HCT116 (cell line): ENCODE data around the gene TOM1L1. TPM values are rescaled to one million over a fixed set of nuclear protein-coding genes. Genes with fewer than 3 reads are reported as not detected.

ENCODE experiments used
- ATAC-seq: fragments of 200-7000 bp; cut with Tn5 transposase; 2 replicates; pipeline ENCODE4 v1.9.1; 2020; ENCODE audit warnings: mild to moderate bottlenecking, moderate library complexity
- BruUV-seq: library from RNA; stranded (reverse); fragments of 400-500 nt; replicated peaks from 2 replicates; lab custom pipeline; 2021; lab: Mats Ljungman, UMichigan
- CTCF ChIA-PET: fragments of 300-600 bp; sonication (Branson Sonifier 250); formaldehyde crosslinking; loops from one replicate; lab custom pipeline; 2021; ENCODE audit warnings: antibody characterized with exemption; lab: Charles Lee
- POLR2A ChIA-PET: fragments of 300-600, 350-600 bp; sonication (Branson Sonifier 250); formaldehyde crosslinking; loops from one replicate; lab custom pipeline; 2021; ENCODE audit warnings: antibody characterized with exemption; lab: Charles Lee
- RAD21 ChIA-PET, 2 experiments: fragments of 300-600 bp; sonication (Branson Sonifier 250); formaldehyde crosslinking; loops; one replicate each; lab custom pipeline; 2023; ENCODE audit warnings: low total read pairs in 2 of 2; ENCODE audit not compliant: uncharacterized antibody in 2 of 2, unreplicated experiment in 2 of 2, low non-redundant PET in 1 of 2; lab: Charles Lee
- DNase-seq: peaks from one replicate; pipeline ENCODE4 v3.0.0-alpha.2; 2010; ENCODE audit warnings: low read depth, low spot score
- H2AFZ ChIP-seq: fragments of 200-600 bp; shearing (Covaris generic), sonication (generic); 2 replicates; pipeline ENCODE4 v1.6.1; 2017; ENCODE audit warnings: low read depth, mixed run types, mixed read lengths, antibody characterized with exemption, low read length; ENCODE audit not compliant: poor library complexity, severe bottlenecking
- H3K27ac ChIP-seq: 2 replicates; pipeline ENCODE4 v1.5.1; 2012; ENCODE audit warnings: low read depth, low read length
- H3K27me3 ChIP-seq: fragments of 200-600 bp; sonication (generic); 2 replicates; pipeline ENCODE4 v1.6.1; 2016; ENCODE audit warnings: mixed run types, low read length, mixed read lengths; ENCODE audit not compliant: insufficient read depth
- H3K36me3 ChIP-seq, 2 experiments: fragments of 200-500 bp in 1 of 2; fragments of 200-600 bp in 1 of 2; sonication (Bioruptor generic) in 1 of 2; sonication (generic) in 1 of 2; 2 replicates each; pipeline versions ENCODE4 v1.5.1 to v1.6.1; 2014 to 2016; ENCODE audit warnings: low read length in 2 of 2, inconsistent platforms in 1 of 2, mixed read lengths in 1 of 2, mixed run types in 1 of 2; ENCODE audit not compliant: insufficient read depth in 2 of 2, control insufficient read depth in 1 of 2
- H3K4me1 ChIP-seq, 2 experiments: fragments of 200-600 bp in 1 of 2; sonication (generic) in 1 of 2; 2 replicates each; pipeline versions ENCODE4 v1.5.1 to v1.6.1; 2012 to 2017; ENCODE audit warnings: low read length in 2 of 2, inconsistent platforms in 1 of 2, mild to moderate bottlenecking in 1 of 2, mixed read lengths in 1 of 2, mixed run types in 1 of 2, moderate library complexity in 1 of 2; ENCODE audit not compliant: insufficient read depth in 2 of 2, control insufficient read depth in 1 of 2
- H3K4me2 ChIP-seq: fragments of 200-600 bp; sonication (generic); 2 replicates; pipeline ENCODE4 v1.6.1; 2017; ENCODE audit warnings: mixed run types, low read length, mixed read lengths
- H3K4me3 ChIP-seq, 2 experiments: fragments of 200-600 bp in 1 of 2; sonication (generic) in 1 of 2; replicated peaks in 1 of 2; 2 replicates each; pipeline ENCODE4 v1.5.1; 2011 to 2016; ENCODE audit warnings: low read length in 2 of 2, control low read depth in 1 of 2, low read depth in 1 of 2, mild to moderate bottlenecking in 1 of 2, mixed read lengths in 1 of 2, mixed run types in 1 of 2
- H3K79me2 ChIP-seq: fragments of 200-600 bp; sonication (generic); 2 replicates; pipeline ENCODE4 v1.6.1; 2017; ENCODE audit warnings: mild to moderate bottlenecking, mixed run types, low read length, moderate library complexity, mixed read lengths; ENCODE audit not compliant: insufficient read depth
- H3K9ac ChIP-seq: fragments of 200-600 bp; sonication (generic); 2 replicates; pipeline ENCODE4 v1.6.1; 2016; ENCODE audit warnings: low read length, mixed read lengths
- H3K9me2 ChIP-seq: fragments of 200-600 bp; sonication (generic), shearing (Covaris generic); 2 replicates; pipeline ENCODE4 v1.6.1; 2017; ENCODE audit warnings: mixed run types, mild to moderate bottlenecking, moderate library complexity; ENCODE audit not compliant: insufficient read depth
- H3K9me3 ChIP-seq, 2 experiments: fragments of 200-500 bp in 1 of 2; fragments of 200-600 bp in 1 of 2; sonication (Bioruptor generic) in 1 of 2; sonication (generic) in 1 of 2; 2 replicates each; pipeline ENCODE4 v1.6.1; 2014 to 2017; ENCODE audit warnings: low read length in 2 of 2, mixed read lengths in 2 of 2, inconsistent platforms in 1 of 2, low read depth in 1 of 2, mild to moderate bottlenecking in 1 of 2, mixed run types in 1 of 2, moderate library complexity in 1 of 2; ENCODE audit not compliant: control insufficient read depth in 1 of 2, insufficient read depth in 1 of 2
- H4K20me1 ChIP-seq: fragments of 200-600 bp; sonication (generic), shearing (Covaris generic); 2 replicates; pipeline ENCODE4 v1.6.1; 2017; ENCODE audit warnings: mixed run types, mild to moderate bottlenecking, moderate library complexity; ENCODE audit not compliant: insufficient read depth
- CBX3 ChIP-seq: IDR thresholded peaks from 2 replicates; pipeline ENCODE4 v1.6.1; 2012; ENCODE audit warnings: low read depth
- CEBPB ChIP-seq: IDR thresholded peaks from 2 replicates; pipeline ENCODE4 v1.6.1; 2012; ENCODE audit warnings: low read depth
- EGR1 ChIP-seq: IDR thresholded peaks from 2 replicates; pipeline ENCODE4 v1.6.1; 2012; ENCODE audit warnings: low read depth
- EZH2 ChIP-seq: fragments of 200-600 bp; sonication (generic); IDR thresholded peaks from 2 replicates; pipeline ENCODE4 v1.6.1; 2017; ENCODE audit warnings: antibody characterized with exemption, mixed run types
- EZH2phosphoT487 ChIP-seq: fragments of 200-600 bp; IDR thresholded peaks from 2 replicates; pipeline ENCODE4 v1.6.1; 2018; ENCODE audit warnings: antibody characterized with exemption, borderline replicate concordance
- FOSL1 ChIP-seq: IDR thresholded peaks from 2 replicates; pipeline ENCODE4 v1.6.1; 2012; ENCODE audit warnings: low read depth
- RAD21 ChIP-seq: IDR thresholded peaks from 2 replicates; pipeline ENCODE4 v1.6.1; 2012; ENCODE audit warnings: low read depth, mild to moderate bottlenecking
- SRF ChIP-seq: IDR thresholded peaks from 2 replicates; pipeline ENCODE4 v1.6.1; 2012; ENCODE audit warnings: low read depth
- intact Hi-C: fragments of 100-400 bp; cut with micrococcal nuclease; formaldehyde crosslinking; loops from 2 replicates; pipeline ENCODE4 v1.10.0; 2022
- total RNA-seq: library from RNA; stranded (reverse); gene quantifications from one replicate; pipeline ENCODE4 v1.2.1, GENCODE V29; 2021; ENCODE audit not compliant: unreplicated experiment
- TF ChIP-seq, protein P1 (sequence below), 3 experiments: fragments of 200-600 bp in 1 of 3; sonication (generic) in 1 of 3; IDR thresholded peaks in 2 of 3; conservative IDR thresholded peaks in 1 of 3; 2 replicates each; pipeline ENCODE4 v1.5.1; 2012 to 2017; ENCODE audit warnings: low read depth in 2 of 3, low read length in 2 of 3, antibody characterized with exemption in 1 of 3, borderline replicate concordance in 1 of 3, control low read depth in 1 of 3, mild to moderate bottlenecking in 1 of 3, mixed read lengths in 1 of 3, mixed run types in 1 of 3, moderate library complexity in 1 of 3; ENCODE audit not compliant: insufficient read depth in 1 of 3
- TF ChIP-seq, protein P2 (sequence below): IDR thresholded peaks from 2 replicates; pipeline ENCODE4 v1.6.1; 2012

Gene TOM1L1
- total RNA-seq, 1 experiment from 2014 or later: 70.8 TPM

DNA sequence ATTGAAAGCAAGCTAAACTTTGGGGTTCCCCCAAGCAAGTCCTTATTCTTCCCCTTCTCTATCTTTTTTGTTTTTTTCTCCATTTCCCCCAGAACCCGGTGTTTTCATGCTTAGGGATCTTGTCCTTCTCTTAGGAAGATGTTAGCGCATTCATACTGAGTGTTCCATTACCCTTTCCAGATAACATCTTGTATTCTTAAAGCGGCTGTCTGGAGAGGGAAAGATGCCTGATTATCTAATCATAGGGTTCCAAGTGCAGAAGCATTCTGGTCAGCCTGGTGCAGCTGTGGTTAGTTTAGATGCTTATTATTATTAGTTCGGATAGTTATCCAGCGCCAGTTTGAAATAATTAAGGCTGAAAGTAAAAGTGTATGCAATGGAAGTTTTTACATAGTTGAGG lies 2.0 kb downstream of the TOM1L1 start (continued):
- TF ChIP-seq, protein P1, sequence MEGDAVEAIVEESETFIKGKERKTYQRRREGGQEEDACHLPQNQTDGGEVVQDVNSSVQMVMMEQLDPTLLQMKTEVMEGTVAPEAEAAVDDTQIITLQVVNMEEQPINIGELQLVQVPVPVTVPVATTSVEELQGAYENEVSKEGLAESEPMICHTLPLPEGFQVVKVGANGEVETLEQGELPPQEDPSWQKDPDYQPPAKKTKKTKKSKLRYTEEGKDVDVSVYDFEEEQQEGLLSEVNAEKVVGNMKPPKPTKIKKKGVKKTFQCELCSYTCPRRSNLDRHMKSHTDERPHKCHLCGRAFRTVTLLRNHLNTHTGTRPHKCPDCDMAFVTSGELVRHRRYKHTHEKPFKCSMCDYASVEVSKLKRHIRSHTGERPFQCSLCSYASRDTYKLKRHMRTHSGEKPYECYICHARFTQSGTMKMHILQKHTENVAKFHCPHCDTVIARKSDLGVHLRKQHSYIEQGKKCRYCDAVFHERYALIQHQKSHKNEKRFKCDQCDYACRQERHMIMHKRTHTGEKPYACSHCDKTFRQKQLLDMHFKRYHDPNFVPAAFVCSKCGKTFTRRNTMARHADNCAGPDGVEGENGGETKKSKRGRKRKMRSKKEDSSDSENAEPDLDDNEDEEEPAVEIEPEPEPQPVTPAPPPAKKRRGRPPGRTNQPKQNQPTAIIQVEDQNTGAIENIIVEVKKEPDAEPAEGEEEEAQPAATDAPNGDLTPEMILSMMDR (IDR thresholded peaks at IDR 0.05 in 2 of 3, conservative IDR thresholded peaks at IDR 0.05 in 1 of 3; ENCODE audit: borderline replicate concordance in 1 of 3, insufficient read depth in 1 of 3, low read depth in 2 of 3, low read length in 2 of 3): no peak
- TF ChIP-seq EZH2phosphoT487 (no peak), SRF (no peak), EZH2 (no peak)

DNA sequence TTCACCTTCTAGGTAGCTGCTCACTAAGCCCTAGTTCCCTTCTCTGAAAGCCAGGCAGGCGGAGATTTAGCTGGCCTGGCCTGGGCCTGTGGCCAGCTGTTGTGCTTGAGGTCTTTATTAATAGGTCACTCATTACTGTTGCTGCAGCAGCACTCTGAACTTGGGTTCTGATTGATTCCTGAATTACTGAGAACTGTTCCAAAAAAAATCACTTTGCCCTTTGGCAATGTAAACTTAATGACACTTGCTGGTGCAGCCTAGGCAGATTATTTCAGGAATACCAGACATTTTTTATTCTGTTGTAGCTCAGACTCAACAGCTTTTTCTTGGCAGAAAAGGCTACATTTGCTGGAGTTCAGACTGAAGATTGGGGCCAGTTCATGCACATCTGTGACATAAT lies 2.7 kb downstream of the TOM1L1 start:
- Histone ChIP-seq H3K9me3 (no peaks in the 10 kb centered on the region), H3K27me3 (no peaks in the 10 kb centered on the region), H4K20me1 (no peaks in the 10 kb centered on the region), H3K4me1 (peaks cover 11 to 18% of the 10 kb centered on the region in 2 experiments; a peak in 3 of 4 replicates), H2AFZ (no peak overlapping the region), H3K79me2 (peaks cover 36% of the 10 kb centered on the region), H3K4me2 (no peak overlapping the region), H3K36me3 (peaks cover 11 to 18% of the 10 kb centered on the region in 2 experiments; a peak in 3 of 4 replicates), H3K9ac (no peak overlapping the region), H3K27ac (no peak overlapping the region), H3K4me3 (no peak overlapping the region), H3K9me2 (no peaks in the 10 kb centered on the region)
- no peak for DNase-seq
- BruUV-seq: no TSS peak
- ChIA-PET CTCF (no interaction called here), POLR2A (no interaction called here), RAD21 (no interaction called here)
- ATAC-seq: no peak
- intact Hi-C loops: no loop called here
- TF ChIP-seq CBX3 (no peak), RAD21 (no peak), CEBPB (no peak), EGR1 (no peak), FOSL1 (no peak)
- TF ChIP-seq, protein P2, sequence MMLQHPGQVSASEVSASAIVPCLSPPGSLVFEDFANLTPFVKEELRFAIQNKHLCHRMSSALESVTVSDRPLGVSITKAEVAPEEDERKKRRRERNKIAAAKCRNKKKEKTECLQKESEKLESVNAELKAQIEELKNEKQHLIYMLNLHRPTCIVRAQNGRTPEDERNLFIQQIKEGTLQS: no peak
